Smooth muscle cell (in vitro differentiated cells): ENCODE results near the gene C1QL1. TPM values are rescaled to one million over a fixed set of nuclear protein-coding genes. Genes with fewer than 3 reads are reported as not detected.

Source experiments
- DNase-seq: peaks from one replicate; lab custom pipeline; 2025; ENCODE audit not compliant: unreplicated experiment; lab: John Stamatoyannopoulos, UW
- H2AFZ ChIP-seq: fragments of 200-600 bp; sonication (generic); 2 replicates; pipeline ENCODE4 v1.6.0; 2016; ENCODE audit warnings: antibody characterized with exemption, low read depth, mild to moderate bottlenecking
- H3F3A ChIP-seq: fragments of 200-600 bp; sonication (generic); 2 replicates; pipeline ENCODE4 v1.6.0; 2017; ENCODE audit warnings: antibody characterized with exemption, low read depth
- H3K27ac ChIP-seq: fragments of 200-600 bp; sonication (generic); 2 replicates; pipeline ENCODE4 v1.5.1; 2016; ENCODE audit warnings: low read depth, mild to moderate bottlenecking
- H3K27me3 ChIP-seq: fragments of 200-600 bp; sonication (generic); 2 replicates; pipeline ENCODE4 v1.6.1; 2016; ENCODE audit warnings: low read depth, mild to moderate bottlenecking
- H3K36me3 ChIP-seq: fragments of 200-600 bp; sonication (generic); 2 replicates; pipeline ENCODE4 v1.5.1; 2016; ENCODE audit warnings: low read depth
- H3K4me1 ChIP-seq: fragments of 200-600 bp; sonication (generic); 2 replicates; pipeline ENCODE4 v1.5.1; 2016; ENCODE audit warnings: low read depth
- H3K4me2 ChIP-seq: fragments of 200-600 bp; sonication (generic); 2 replicates; pipeline ENCODE4 v1.6.0; 2016; ENCODE audit warnings: mild to moderate bottlenecking
- H3K4me3 ChIP-seq: fragments of 200-600 bp; sonication (generic); 2 replicates; pipeline ENCODE4 v1.5.1; 2016; ENCODE audit warnings: mild to moderate bottlenecking
- H3K79me2 ChIP-seq: fragments of 200-600 bp; sonication (generic); 2 replicates; pipeline ENCODE4 v1.6.0; 2016; ENCODE audit warnings: low read depth, mild to moderate bottlenecking
- H3K9ac ChIP-seq: fragments of 200-600 bp; sonication (generic); 2 replicates; pipeline ENCODE4 v1.6.0; 2016; ENCODE audit warnings: low read depth
- H3K9me3 ChIP-seq: fragments of 200-600 bp; sonication (generic); replicated peaks from 2 replicates; pipeline ENCODE4 v1.5.1; 2016; ENCODE audit warnings: low read depth
- H4K20me1 ChIP-seq: fragments of 200-600 bp; sonication (generic); 2 replicates; pipeline ENCODE4 v1.6.0; 2016; ENCODE audit warnings: low read depth
- WGBS: methylation state at CpG from one replicate; pipeline ENCODE4 v1.1.7; 2016; ENCODE audit warnings: low lambda C conversion rate; 5-methylcytosine and 5-hydroxymethylcytosine counted together
- polyA plus RNA-seq: library from polyadenylated mRNA; unstranded; fragments of >200 nt; fragmentation: Nextera tagmentation; extraction: Ambion mirVana; gene quantifications from 2 replicates; pipeline ENCODE4 v1.2.1, GENCODE V29; 2016
- total RNA-seq: library from RNA; depleted of rRNA; stranded (reverse); fragments of >200 nt; gene quantifications from 2 replicates; pipeline ENCODE4 v1.2.3, GENCODE V29; 2014
- TF ChIP-seq, protein P1 (sequence below): fragments of 200-600 bp; sonication (generic); IDR thresholded peaks from 2 replicates; pipeline ENCODE4 v1.5.1; 2017; ENCODE audit warnings: borderline replicate concordance, mild to moderate bottlenecking, antibody characterized with exemption; ENCODE audit not compliant: insufficient read depth, poor library complexity, severe bottlenecking

The C1QL1 gene
- total and polyA plus RNA-seq, 2 experiments from 2014 or later: 5.6 TPM; not detected in 1

DNA sequence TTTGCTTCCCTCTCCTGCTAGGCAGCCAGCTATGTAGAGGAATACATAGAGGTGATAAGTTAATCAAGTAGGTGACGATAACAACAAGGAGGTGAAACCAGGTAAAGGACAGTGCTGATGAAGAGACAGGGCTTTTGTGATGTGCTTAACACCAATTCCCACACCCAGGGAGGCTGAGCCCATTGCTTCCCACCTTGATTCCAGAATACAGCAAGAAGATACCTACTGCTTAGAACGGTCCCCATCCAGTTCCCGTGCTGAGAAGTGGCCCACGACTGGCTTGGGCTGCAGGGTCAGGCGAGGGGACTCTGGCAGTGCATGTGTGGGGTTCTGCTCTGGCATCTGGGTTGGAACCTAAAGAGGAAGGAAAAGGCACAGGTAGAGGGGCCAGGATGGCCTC is 36.7 kb downstream of the C1QL1 start:
- Histone ChIP-seq H4K20me1 (no peaks in the 10 kb centered on the region), H3K27ac (no peak overlapping the region), H3K9ac (no peak overlapping the region), H3K4me3 (no peak overlapping the region), H3K4me1 (no peaks in the 10 kb centered on the region), H3K4me2 (no peak overlapping the region), H3K9me3 (no peaks in the 10 kb centered on the region), H3F3A (no peaks in the 10 kb centered on the region), H3K79me2 (no peaks in the 10 kb centered on the region), H3K36me3 (no peaks in the 10 kb centered on the region), H3K27me3 (no peaks in the 10 kb centered on the region), H2AFZ (no peak overlapping the region)
- TF ChIP-seq, protein P1, sequence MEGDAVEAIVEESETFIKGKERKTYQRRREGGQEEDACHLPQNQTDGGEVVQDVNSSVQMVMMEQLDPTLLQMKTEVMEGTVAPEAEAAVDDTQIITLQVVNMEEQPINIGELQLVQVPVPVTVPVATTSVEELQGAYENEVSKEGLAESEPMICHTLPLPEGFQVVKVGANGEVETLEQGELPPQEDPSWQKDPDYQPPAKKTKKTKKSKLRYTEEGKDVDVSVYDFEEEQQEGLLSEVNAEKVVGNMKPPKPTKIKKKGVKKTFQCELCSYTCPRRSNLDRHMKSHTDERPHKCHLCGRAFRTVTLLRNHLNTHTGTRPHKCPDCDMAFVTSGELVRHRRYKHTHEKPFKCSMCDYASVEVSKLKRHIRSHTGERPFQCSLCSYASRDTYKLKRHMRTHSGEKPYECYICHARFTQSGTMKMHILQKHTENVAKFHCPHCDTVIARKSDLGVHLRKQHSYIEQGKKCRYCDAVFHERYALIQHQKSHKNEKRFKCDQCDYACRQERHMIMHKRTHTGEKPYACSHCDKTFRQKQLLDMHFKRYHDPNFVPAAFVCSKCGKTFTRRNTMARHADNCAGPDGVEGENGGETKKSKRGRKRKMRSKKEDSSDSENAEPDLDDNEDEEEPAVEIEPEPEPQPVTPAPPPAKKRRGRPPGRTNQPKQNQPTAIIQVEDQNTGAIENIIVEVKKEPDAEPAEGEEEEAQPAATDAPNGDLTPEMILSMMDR: no peak
- DNase-seq: no peak
- WGBS: 98% methylated on average over 5 of the region's 5 CpGs

DNA sequence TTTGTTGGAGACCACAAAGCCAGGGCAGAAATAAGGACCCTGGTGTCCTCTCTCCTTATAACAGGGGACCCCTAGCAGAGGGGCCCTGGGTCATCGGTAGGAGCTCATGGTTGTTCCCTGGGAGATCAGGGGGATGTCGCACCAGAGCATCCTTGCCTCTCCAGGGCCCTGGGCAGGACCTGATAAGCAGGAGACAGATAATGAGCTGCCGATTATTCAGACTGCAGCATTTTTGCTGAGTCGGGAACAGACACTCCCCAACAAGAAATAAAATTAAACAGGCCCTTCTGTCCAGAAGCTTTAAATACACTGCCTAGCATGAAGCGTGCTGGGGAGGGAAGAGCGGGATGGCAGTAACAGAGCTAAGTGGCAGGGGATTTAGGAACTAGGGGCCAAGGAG is 37.4 kb downstream of the C1QL1 start:
- no peaks in the 10 kb centered on the region for H3K36me3 ChIP-seq
- DNase-seq: no peak
- no peaks in the 10 kb centered on the region for H3K27me3 ChIP-seq
- H3K4me1 ChIP-seq: no peaks in the 10 kb centered on the region
- no peak overlapping the region for H3K4me3 ChIP-seq
- no peaks in the 10 kb centered on the region for H4K20me1 ChIP-seq
- no peaks in the 10 kb centered on the region for H3F3A ChIP-seq
- TF ChIP-seq, protein P1: no peak
- H3K9ac ChIP-seq: no peak overlapping the region
- no peak overlapping the region for H2AFZ ChIP-seq
- no peak overlapping the region for H3K4me2 ChIP-seq
- H3K27ac ChIP-seq: no peak overlapping the region
- no peaks in the 10 kb centered on the region for H3K79me2 ChIP-seq
- no peaks in the 10 kb centered on the region for H3K9me3 ChIP-seq
- 75% methylated on average over 6 of the region's 6 CpGs for WGBS

DNA sequence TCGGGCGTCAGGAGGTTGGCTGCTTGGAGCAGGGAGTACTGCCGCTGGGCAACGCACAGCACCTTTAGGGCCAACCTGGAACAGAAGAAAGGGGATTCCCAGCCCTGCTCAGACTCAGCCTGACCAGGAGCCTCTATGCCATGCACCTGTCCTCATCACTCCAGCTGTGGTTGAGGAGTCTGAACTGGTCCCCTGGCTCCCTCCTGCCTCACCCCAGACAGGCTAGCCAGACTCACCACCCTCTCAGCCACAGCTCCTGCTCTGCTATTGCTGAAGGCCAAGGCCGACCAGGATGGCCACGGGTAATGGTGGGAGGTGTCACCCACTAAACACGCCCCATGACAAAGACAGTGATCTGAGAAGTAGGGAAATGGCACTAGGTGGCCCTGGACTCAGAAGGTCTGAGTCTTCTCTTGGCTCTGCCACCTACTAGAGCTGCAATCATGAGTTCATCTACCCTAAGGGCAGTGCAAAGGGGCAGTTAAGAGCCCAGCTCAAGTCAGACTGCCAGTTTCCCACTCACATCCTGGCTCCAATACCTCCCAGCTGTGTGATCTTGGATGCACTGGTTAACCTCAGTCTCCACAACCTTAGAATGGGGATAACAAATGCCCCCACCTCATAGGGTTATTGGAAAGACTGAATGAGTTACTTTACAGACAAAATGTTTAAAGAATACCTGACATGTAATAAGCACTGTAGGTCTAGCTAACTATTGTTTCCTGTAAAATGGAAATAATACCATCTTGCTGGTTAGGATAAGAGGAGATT is 39.0 kb downstream of the C1QL1 start:
- Histone ChIP-seq H4K20me1 (no peaks in the 10 kb centered on the region), H2AFZ (no peak overlapping the region), H3K4me2 (no peak overlapping the region), H3K9ac (no peak overlapping the region), H3K27ac (no peak overlapping the region), H3K4me3 (no peak overlapping the region), H3K79me2 (no peaks in the 10 kb centered on the region), H3K9me3 (no peaks in the 10 kb centered on the region), H3K36me3 (no peaks in the 10 kb centered on the region), H3K27me3 (no peaks in the 10 kb centered on the region), H3K4me1 (no peaks in the 10 kb centered on the region), H3F3A (no peaks in the 10 kb centered on the region)
- no peak for DNase-seq
- 94% methylated on average over 7 of the region's 7 CpGs for WGBS
- TF ChIP-seq, protein P1: no peak

DNA sequence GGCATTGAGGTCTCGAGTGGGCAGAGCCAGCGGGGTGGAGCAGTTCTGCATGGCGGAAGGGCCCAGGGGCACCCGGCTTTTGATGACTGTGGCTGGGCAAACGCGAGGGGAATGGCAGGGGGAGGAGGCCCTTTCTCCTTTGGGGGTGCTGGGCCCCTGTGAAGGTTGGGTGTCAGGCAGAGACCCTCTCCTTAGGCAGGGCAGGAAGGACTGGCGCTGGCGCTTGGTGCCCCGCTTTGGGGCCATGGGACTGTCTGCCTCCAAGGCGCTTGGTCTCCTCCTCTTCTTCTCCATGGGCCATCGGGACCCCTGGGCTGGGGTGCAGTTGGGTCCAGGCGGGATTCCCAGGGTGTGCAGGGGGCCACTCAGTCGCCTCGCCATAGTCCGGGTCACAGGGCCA is 40.0 kb downstream of the C1QL1 start:
- H3K4me3 ChIP-seq: no peak overlapping the region
- no peaks in the 10 kb centered on the region for H3K4me1 ChIP-seq
- no peak overlapping the region for H3K9ac ChIP-seq
- DNase-seq: no peak
- no peaks in the 10 kb centered on the region for H4K20me1 ChIP-seq
- H3K4me2 ChIP-seq: no peak overlapping the region
- WGBS: over 99% methylated on average over 15 of the region's 15 CpGs
- no peaks in the 10 kb centered on the region for H3K9me3 ChIP-seq
- H3K27me3 ChIP-seq: no peaks in the 10 kb centered on the region
- H3K36me3 ChIP-seq: no peaks in the 10 kb centered on the region
- H3K79me2 ChIP-seq: no peaks in the 10 kb centered on the region
- H3F3A ChIP-seq: no peaks in the 10 kb centered on the region
- no peak overlapping the region for H2AFZ ChIP-seq
- TF ChIP-seq, protein P1: no peak
- H3K27ac ChIP-seq: no peak overlapping the region
